Activated CD8-positive, alpha-beta memory T cell treated with anti-CD3 and anti-CD28 coated beads, Interleukin-2, amount 10 ng/mL, durations not matched to agents 7 days and 5 days (primary cell): ENCODE measurements around the gene SLC25A5. TPM values are rescaled to one million over a fixed set of nuclear protein-coding genes. Genes with fewer than 3 reads are reported as not detected.
"Not testable (repeated sequence)": the region's sequence is repeated elsewhere in the genome, so short reads cannot be mapped to it uniquely, and the experiment has no call there.

Source experiments
- ATAC-seq: fragments of 150-1000 bp; cut with Tn5 transposase; one replicate; pipeline ENCODE4 v1.10.0; 2021; ENCODE audit warnings: moderate library complexity
- CTCF ChIA-PET: fragments of 350-600 bp; sonication (Branson Sonifier 250); formaldehyde crosslinking; loops from one replicate; lab custom pipeline; 2021; ENCODE audit warnings: antibody characterized with exemption; lab: Charles Lee
- DNase-seq: peaks from one replicate; pipeline ENCODE4 v3.0.0-alpha.2; 2020
- H3K27ac Mint-ChIP-seq: one replicate; pipeline ENCODE4 v1.8.0; 2021; ENCODE audit warnings: mild to moderate bottlenecking, mixed read lengths
- H3K27me3 Mint-ChIP-seq: one replicate; pipeline ENCODE4 v1.8.0; 2021; ENCODE audit warnings: mixed read lengths
- H3K36me3 Mint-ChIP-seq: one replicate; pipeline ENCODE4 v1.8.0; 2021; ENCODE audit warnings: mild to moderate bottlenecking, mixed read lengths
- H3K4me1 Mint-ChIP-seq: one replicate; pipeline ENCODE4 v1.8.0; 2021; ENCODE audit warnings: mixed read lengths
- H3K4me3 Mint-ChIP-seq: one replicate; pipeline ENCODE4 v1.8.0; 2021; ENCODE audit warnings: mild to moderate bottlenecking, moderate library complexity, mixed read lengths
- H3K9me3 Mint-ChIP-seq: one replicate; pipeline ENCODE4 v1.8.0; 2022; ENCODE audit warnings: low read depth, mixed read lengths
- total RNA-seq, 2 experiments: library from RNA; stranded (reverse); gene quantifications; one replicate each; pipeline ENCODE4 v1.2.3, GENCODE V29; 2021

The SLC25A5 gene
- total RNA-seq, 2 experiments from 2014 or later: 434 to 517 TPM

DNA sequence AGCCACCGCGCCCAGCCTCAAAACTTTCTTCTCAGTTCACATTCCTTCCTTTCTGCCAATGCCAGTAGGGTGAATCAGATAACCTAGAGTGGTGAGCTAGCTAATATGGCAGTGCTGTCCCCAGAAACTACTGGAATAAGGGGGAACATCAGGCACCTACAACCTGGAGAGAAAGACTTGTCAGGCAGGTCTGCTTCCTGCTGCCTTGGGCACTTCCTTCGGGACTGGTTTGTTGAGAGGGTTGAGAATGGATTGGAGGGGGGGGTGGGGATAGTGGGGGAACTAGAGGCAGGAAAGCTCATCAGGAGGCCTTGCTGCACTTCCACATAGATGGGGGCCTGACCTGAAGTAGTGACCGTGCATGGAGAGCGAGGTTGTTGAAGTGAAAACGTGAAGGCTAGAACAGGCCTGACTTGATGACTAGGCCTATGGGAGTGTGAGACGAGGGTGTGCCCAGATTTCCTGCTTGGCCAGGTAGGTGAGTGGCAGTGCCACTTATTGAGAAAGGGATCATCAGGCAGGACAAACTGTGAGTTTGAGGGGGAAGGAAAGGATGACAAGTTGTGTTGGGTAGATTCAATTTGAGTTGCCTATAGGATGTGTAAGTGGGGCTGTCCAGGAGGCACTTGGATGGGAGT lies 33.4 kb downstream of the SLC25A5 start:
- CTCF ChIA-PET: interaction anchor here (1.3 kb wide), 1 partner anchor 12 kb away, joined by 3 read pairs; no protein-coding TSS in a partner anchor
- no peak for ATAC-seq
- no peak for DNase-seq
- Mint-ChIP-seq H3K9me3 (no peaks in the 10 kb centered on the region), H3K4me3 (no peak overlapping the region), H3K27ac (no peak overlapping the region), H3K4me1 (peaks cover 21% of the 10 kb centered on the region), H3K36me3 (no peaks in the 10 kb centered on the region), H3K27me3 (no peaks in the 10 kb centered on the region)

DNA sequence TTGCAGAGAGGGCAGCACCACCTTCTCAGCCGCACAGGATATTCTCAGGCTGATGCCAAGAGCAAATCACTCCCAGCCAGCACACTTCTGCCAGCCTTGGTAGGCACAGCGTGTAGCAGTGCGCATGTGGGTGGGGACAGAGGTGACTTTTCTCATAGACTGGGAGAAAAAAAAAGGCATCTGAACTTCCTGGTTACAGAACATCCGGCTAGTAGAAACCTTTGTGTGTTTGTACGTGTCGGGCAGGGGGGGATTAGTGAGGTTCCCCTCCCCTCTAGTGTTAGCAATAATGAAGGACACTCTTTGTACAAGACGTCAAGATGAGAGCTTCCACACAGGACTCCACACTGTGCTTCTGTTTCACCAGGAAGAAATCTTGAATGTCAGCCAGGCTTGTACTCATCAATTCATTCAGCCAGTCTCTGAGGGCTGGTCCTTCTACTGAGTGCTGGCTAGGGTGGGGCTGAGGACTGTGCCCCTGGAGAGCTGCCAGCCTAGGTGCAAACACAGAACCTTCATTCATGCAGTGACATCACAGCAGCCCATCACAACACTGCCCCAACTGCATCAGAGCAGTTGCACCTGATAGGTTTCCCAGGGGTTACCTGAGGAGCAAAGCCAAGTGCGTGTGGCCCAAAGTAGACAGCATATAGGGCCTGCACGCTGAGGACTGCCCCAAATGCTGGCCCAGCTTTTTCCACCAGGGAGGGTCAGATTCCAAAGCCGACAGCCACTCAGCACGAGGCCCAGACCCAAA lies 34.7 kb downstream of the SLC25A5 start:
- peaks cover 13% of the 10 kb centered on the region for H3K4me1 Mint-ChIP-seq
- H3K9me3 Mint-ChIP-seq: no peaks in the 10 kb centered on the region
- H3K4me3 Mint-ChIP-seq: no peak overlapping the region
- H3K36me3 Mint-ChIP-seq: no peaks in the 10 kb centered on the region
- CTCF ChIA-PET: interaction anchor here (1.1 to 1.4 kb wide), 3 partner anchors 9 to 14 kb away, joined by 3 to 5 read pairs (median 4); no protein-coding TSS in a partner anchor
- DNase-seq (no peak), ATAC-seq (peak; percentile 63)
- no peaks in the 10 kb centered on the region for H3K27me3 Mint-ChIP-seq
- H3K27ac Mint-ChIP-seq: peak overlapping the region; percentile 54

DNA sequence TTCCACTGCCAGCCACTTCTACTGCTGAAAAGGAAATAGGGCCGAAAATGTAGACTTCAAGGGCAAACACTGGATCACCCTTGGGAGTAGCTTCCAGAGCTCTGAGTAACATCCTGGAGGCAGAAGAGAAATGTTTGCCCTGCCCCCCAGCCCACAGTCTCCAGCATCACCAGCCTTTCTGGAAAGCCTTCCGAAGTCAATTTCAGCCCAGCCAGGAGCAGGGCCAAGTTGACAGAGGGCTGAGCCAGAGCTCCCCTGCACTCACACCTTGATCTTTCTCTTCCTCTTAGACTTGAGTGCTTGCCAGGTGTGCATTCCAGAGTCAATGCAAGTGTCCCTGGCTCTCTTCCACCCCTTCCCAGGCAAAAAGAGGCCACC lies 35.2 kb downstream of the SLC25A5 start:
- CTCF ChIA-PET: interaction anchor here (1.1 to 1.4 kb wide), 3 partner anchors 9 to 15 kb away, joined by 3 to 5 read pairs (median 4); no protein-coding TSS in a partner anchor
- Mint-ChIP-seq H3K27me3 (no peaks in the 10 kb centered on the region), H3K36me3 (no peaks in the 10 kb centered on the region), H3K4me1 (peaks cover 13% of the 10 kb centered on the region), H3K27ac (no peak overlapping the region), H3K9me3 (no peaks in the 10 kb centered on the region), H3K4me3 (no peak overlapping the region)
- DNase-seq (no peak), ATAC-seq (no peak)

DNA sequence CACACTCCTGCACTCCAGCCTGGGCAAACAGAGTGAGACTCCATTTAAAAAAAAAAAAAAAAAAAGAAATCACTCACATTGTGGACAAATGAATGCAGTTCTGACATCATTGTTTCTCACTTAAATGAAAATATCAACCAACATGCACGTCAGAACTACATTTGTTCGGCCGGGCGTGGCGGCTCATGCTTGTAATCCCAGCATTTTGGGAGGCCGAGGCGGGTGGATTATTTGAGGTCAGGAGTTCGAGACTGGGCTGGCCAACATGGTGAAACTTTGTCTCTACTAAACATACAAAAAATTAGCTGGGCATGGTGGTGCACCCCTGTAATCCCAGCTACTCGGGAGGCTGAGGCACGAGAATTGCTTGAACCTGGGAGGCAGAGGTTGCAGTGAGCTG lies 36.9 kb downstream of the SLC25A5 start:
- H3K36me3 Mint-ChIP-seq, H3K27ac Mint-ChIP-seq, DNase-seq, ATAC-seq, H3K9me3 Mint-ChIP-seq, H3K27me3 Mint-ChIP-seq, H3K4me3 Mint-ChIP-seq: not testable (repeated sequence)
- peaks cover 13% of the 10 kb centered on the region for H3K4me1 Mint-ChIP-seq
- CTCF ChIA-PET: interaction anchor here (0.7 to 1.5 kb wide), 2 partner anchors 10 to 15 kb away, joined by 3 to 5 read pairs; no protein-coding TSS in a partner anchor

DNA sequence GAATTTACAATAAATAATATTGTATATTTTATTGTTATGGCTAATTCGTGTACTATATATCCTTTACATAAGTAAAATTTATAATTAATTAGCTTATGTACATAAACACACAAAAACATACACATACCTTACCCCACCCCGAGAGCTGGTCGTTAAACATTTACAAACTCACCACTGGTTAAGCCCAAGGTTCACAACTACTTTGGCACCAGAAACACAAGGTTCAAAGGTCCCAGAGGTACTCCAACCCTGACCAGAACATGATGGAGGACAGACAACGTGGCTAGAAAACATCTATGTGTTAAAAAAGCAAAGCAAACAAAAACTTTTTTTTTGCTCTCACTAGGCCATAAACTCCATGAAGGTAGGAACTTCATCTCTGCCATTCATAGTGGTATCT lies 37.7 kb downstream of the SLC25A5 start:
- Mint-ChIP-seq H3K27ac (no peak overlapping the region), H3K9me3 (no peaks in the 10 kb centered on the region), H3K27me3 (peaks cover 5% of the 10 kb centered on the region), H3K4me3 (no peak overlapping the region), H3K36me3 (no peaks in the 10 kb centered on the region), H3K4me1 (peaks cover 13% of the 10 kb centered on the region)
- DNase-seq: no peak
- ATAC-seq: no peak
- CTCF ChIA-PET: interaction anchor here (0.7 to 0.9 kb wide), 2 partner anchors 11 to 104 kb away, joined by 3 to 5 read pairs; no protein-coding TSS in a partner anchor

DNA sequence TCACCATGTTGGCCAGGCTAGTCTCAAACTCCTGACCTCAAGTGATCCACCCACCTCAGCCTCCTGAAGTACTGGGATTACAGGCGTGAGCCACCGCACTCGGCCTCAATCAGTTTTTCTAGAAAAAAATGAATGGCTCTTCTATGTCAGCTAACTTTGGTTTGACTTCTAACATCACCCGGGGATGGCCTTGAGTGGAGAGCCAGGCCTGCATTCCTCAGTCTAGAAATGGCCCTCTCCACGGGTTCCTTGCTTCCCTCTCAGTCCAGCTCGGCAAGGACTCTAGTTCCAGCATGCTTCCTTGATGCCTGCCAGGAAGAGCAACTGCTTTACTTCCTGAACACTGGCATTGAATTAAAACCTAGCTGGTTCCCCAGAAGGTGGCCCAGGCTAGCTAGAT lies 39.0 kb downstream of the SLC25A5 start:
- Mint-ChIP-seq H3K4me1 (peaks cover 9% of the 10 kb centered on the region), H3K27ac (no peak overlapping the region), H3K4me3 (no peak overlapping the region), H3K36me3 (no peaks in the 10 kb centered on the region), H3K9me3 (no peaks in the 10 kb centered on the region), H3K27me3 (peaks cover 5% of the 10 kb centered on the region)
- DNase-seq (no peak), ATAC-seq (no peak)
- CTCF ChIA-PET: no interaction called here

DNA sequence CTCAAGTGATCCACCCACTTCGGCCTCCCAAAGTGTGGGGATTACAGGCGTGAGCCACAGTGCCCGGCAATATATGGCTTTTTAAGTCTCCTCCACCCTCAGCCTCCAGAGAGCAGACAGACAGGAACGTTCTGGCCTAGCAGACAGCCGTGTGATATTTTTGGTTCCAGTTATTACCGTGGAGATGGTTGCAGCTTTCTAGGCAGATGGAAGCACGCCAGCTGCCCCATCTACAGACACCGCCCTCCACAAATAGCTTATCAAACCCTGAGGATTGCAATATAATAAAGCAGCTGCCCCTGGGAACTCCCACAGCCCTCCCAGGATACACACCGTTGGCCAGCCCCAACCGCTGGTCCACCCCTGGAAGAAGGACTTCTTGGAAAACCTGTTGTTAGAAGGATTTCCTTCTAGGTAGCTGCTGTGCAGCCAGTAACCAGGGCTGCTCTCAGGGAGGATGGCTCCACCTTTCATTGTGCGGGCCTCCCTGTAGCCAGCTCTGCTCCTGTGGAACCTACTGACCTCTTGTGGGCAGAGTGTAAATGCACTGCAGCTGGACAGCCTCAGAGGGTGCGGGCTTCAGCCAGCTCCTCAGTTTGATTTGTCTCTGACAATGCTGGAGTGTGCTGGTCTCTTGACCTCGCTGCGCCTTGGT lies 44.0 kb downstream of the SLC25A5 start:
- ATAC-seq (peak; percentile 60), DNase-seq (peak; percentile 40)
- no peaks in the 10 kb centered on the region for H3K36me3 Mint-ChIP-seq
- CTCF ChIA-PET: interaction anchor here (0.5 to 1.4 kb wide), 10 partner anchors 9 to 376 kb away, joined by 3 to 10 read pairs (median 4); partner anchors contain the start of gene SLC25A5
- no peak overlapping the region for H3K4me3 Mint-ChIP-seq
- no peaks in the 10 kb centered on the region for H3K9me3 Mint-ChIP-seq
- peaks cover 5% of the 10 kb centered on the region for H3K27me3 Mint-ChIP-seq
- H3K4me1 Mint-ChIP-seq: peaks cover 4% of the 10 kb centered on the region
- H3K27ac Mint-ChIP-seq: no peak overlapping the region

DNA sequence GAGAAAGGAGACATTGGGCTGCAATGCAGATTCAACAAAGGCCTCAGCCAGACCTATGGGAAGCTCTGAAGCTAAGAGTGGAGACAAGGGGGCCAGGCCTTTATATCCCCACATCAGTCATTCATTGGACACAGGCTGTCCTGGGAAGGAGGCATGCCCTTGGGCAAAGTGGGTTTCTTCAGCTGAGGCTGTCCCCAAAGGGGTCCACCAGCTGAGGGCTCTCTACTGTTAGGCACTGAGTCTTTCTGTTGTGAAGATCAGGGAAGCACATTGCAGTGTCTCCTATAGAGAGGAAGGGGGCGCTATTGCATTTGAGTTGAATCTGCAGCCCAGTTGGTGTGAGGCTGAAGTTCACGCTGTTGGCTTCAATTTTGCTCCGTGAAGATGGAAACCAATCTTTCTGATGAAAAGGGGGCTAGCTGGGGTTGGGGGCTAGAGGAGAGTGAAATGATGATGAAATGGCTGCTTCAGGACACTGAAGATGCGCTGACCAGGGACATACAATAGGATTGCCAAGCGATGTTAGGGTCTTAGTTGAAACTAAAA lies 48.0 kb downstream of the SLC25A5 start:
- no peaks in the 10 kb centered on the region for H3K36me3 Mint-ChIP-seq
- ATAC-seq (peak; percentile 98), DNase-seq (peak; percentile 54)
- CTCF ChIA-PET: interaction anchor here (0.6 to 2.5 kb wide), 15 partner anchors 13 to 270 kb away, joined by 3 to 14 read pairs (median 4); partner anchors contain the start of gene NKRF
- H3K9me3 Mint-ChIP-seq: no peaks in the 10 kb centered on the region
- H3K4me3 Mint-ChIP-seq: no peak overlapping the region
- H3K27ac Mint-ChIP-seq: peak overlapping the region; percentile 47
- peaks cover 6% of the 10 kb centered on the region for H3K4me1 Mint-ChIP-seq
- H3K27me3 Mint-ChIP-seq: no peaks in the 10 kb centered on the region

DNA sequence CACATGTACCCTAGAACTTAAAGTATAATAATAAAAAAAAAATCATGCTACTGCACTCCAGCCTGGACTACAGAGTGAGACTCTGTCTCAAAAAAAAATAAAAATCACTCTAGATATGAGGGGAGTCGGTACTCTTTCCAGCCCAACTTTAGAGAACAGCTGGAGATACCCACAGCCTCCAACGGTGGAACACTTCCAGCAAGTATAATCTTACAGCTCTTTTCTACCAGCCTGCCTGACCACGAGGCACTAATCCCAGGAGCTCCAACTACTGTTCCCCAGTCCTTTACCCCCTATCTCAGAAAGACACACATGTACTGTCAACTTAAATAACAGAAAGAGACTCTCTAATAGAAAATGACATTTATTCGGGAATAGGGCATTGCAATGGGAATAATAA lies 50.1 kb downstream of the SLC25A5 start:
- DNase-seq (no peak), ATAC-seq (no peak)
- Mint-ChIP-seq H3K4me1 (peaks cover 6% of the 10 kb centered on the region), H3K36me3 (no peaks in the 10 kb centered on the region), H3K27ac (no peak overlapping the region), H3K4me3 (no peak overlapping the region), H3K27me3 (no peaks in the 10 kb centered on the region), H3K9me3 (no peaks in the 10 kb centered on the region)
- CTCF ChIA-PET: interaction anchor here (1.3 to 1.6 kb wide), 2 partner anchors 211 to 240 kb away, joined by 3 to 5 read pairs; partner anchors contain the start of gene SOWAHD

Other genes with a start within 250 kb of the SLC25A5 start
- gene PGRMC1, start 232.2 kb upstream of the SLC25A5 start, total RNA-seq: 10 to 100 TPM; 26.3 to 32.5 TPM
- 1 to 10 TPM; 8.0 to 8.9 TPM for gene SLC25A43, start 69.1 kb upstream of the SLC25A5 start, total RNA-seq
- 10 to 100 TPM; 18.5 to 21.4 TPM for gene STEEP1, start 97.0 kb downstream of the SLC25A5 start, total RNA-seq
- 10 to 100 TPM; 81.2 to 84.8 TPM for gene UBE2A, start 106.1 kb downstream of the SLC25A5 start, total RNA-seq
- 10 to 100 TPM; 16.9 to 22.0 TPM for gene NKRF, start 138.0 kb downstream of the SLC25A5 start, total RNA-seq
- gene SEPTIN6, start 224.7 kb downstream of the SLC25A5 start, total RNA-seq: 100 to 1,000 TPM; 236 to 263 TPM